SK-N-SH (cell line): ENCODE results near the gene BIN2. TPM values are rescaled to one million over a fixed set of nuclear protein-coding genes. Genes with fewer than 3 reads are reported as not detected.

ENCODE experiments used
- CTCF ChIA-PET: fragments of 300-600, 350-600 bp; formaldehyde crosslinking; extraction: SDS; loops from one replicate; lab custom pipeline; 2021; lab: Yijun Ruan, JAX
- POLR2A ChIA-PET: fragments of 350-600 bp; sonication (Branson Sonifier 250); formaldehyde crosslinking; extraction: SDS; loops from one replicate; lab custom pipeline; 2020; ENCODE audit warnings: antibody characterized with exemption, inconsistent platforms; lab: Yijun Ruan, JAX
- DNase-seq: peaks from one replicate; pipeline ENCODE4 v3.0.0; 2012
- H2AFZ ChIP-seq: fragments of 200-600 bp; sonication (generic); 2 replicates; pipeline ENCODE4 v1.8.1; 2016; ENCODE audit warnings: antibody characterized with exemption, mild to moderate bottlenecking, low read depth
- H3F3A ChIP-seq: fragments of 200-600 bp; sonication (generic); replicated peaks from 2 replicates; pipeline ENCODE3; 2016; ENCODE audit warnings: antibody characterized with exemption, mild to moderate bottlenecking; ENCODE audit not compliant: insufficient read depth
- H3K27ac ChIP-seq, 2 experiments: fragments of 200-500 bp in 1 of 2; fragments of 200-600 bp in 1 of 2; sonication (Bioruptor generic) in 1 of 2; sonication (generic), shearing (Covaris generic) in 1 of 2; 2 replicates each; pipeline versions ENCODE4 v1.5.1 to v1.6.1; 2014 to 2016; ENCODE audit warnings: low read depth in 2 of 2, inconsistent platforms in 1 of 2, low read length in 1 of 2, mild to moderate bottlenecking in 1 of 2, mixed read lengths in 1 of 2
- H3K27me3 ChIP-seq: fragments of 200-600 bp; sonication (generic), shearing (Covaris generic); 2 replicates; pipeline ENCODE4 v1.6.1; 2016; ENCODE audit warnings: mixed run types; ENCODE audit not compliant: insufficient read depth
- H3K36me3 ChIP-seq, 2 experiments: fragments of 200-500 bp in 1 of 2; fragments of 200-600 bp in 1 of 2; sonication (Bioruptor generic) in 1 of 2; sonication (generic) in 1 of 2; replicated peaks in 1 of 2; 2 replicates each; pipeline versions ENCODE3 to v1.5.1; 2014 to 2016; ENCODE audit warnings: low read length in 1 of 2, mild to moderate bottlenecking in 1 of 2; ENCODE audit not compliant: insufficient read depth in 2 of 2, control insufficient read depth in 1 of 2
- H3K4me1 ChIP-seq, 2 experiments: fragments of 200-500 bp in 1 of 2; fragments of 200-600 bp in 1 of 2; sonication (Bioruptor generic) in 1 of 2; sonication (generic), shearing (Covaris generic) in 1 of 2; 2 replicates each; pipeline versions ENCODE4 v1.5.1 to v1.6.1; 2014 to 2016; ENCODE audit warnings: low read depth in 1 of 2, low read length in 1 of 2, mixed run types in 1 of 2; ENCODE audit not compliant: insufficient read depth in 2 of 2, control insufficient read depth in 1 of 2
- H3K4me2 ChIP-seq: fragments of 200-600 bp; sonication (generic), shearing (Covaris generic); 2 replicates; pipeline ENCODE4 v1.6.1; 2017; ENCODE audit warnings: mixed run types
- H3K4me3 ChIP-seq, 2 experiments: fragments of 200-500 bp in 1 of 2; fragments of 200-600 bp in 1 of 2; sonication (Bioruptor generic) in 1 of 2; sonication (generic), shearing (Covaris generic) in 1 of 2; 2 replicates each; pipeline versions ENCODE4 v1.5.1 to v1.8.1; 2014 to 2016; ENCODE audit warnings: low read depth in 2 of 2, inconsistent platforms in 1 of 2, low read length in 1 of 2, mild to moderate bottlenecking in 1 of 2, mixed read lengths in 1 of 2, moderate library complexity in 1 of 2
- H3K79me2 ChIP-seq: fragments of 200-600 bp; sonication (generic); 2 replicates; pipeline ENCODE4 v1.8.1; 2017; ENCODE audit warnings: mild to moderate bottlenecking; ENCODE audit not compliant: insufficient read depth
- H3K9ac ChIP-seq: fragments of 200-600 bp; sonication (generic); 2 replicates; pipeline ENCODE4 v1.6.1; 2017; ENCODE audit warnings: mixed run types
- H3K9me2 ChIP-seq: fragments of 200-600 bp; sonication (generic); 2 replicates; pipeline ENCODE4 v1.6.1; 2017; ENCODE audit warnings: mixed run types
- H3K9me3 ChIP-seq: fragments of 200-600 bp; sonication (generic); 2 replicates; pipeline ENCODE4 v1.6.1; 2017; ENCODE audit warnings: mixed run types, mild to moderate bottlenecking, moderate library complexity
- H4K20me1 ChIP-seq: fragments of 200-600 bp; sonication (generic); 2 replicates; pipeline ENCODE4 v1.6.1; 2017; ENCODE audit warnings: mild to moderate bottlenecking, mixed run types; ENCODE audit not compliant: insufficient read depth
- CTCF ChIP-seq: fragments of 200-600 bp; sonication (generic); IDR thresholded peaks from 2 replicates; pipeline ENCODE4 v1.6.1; 2017; ENCODE audit warnings: antibody characterized with exemption, mild to moderate bottlenecking, moderate library complexity
- ELF1 ChIP-seq: IDR thresholded peaks from 2 replicates; pipeline ENCODE4 v1.4.0; 2012
- EP300 ChIP-seq, 2 experiments: IDR thresholded peaks; 2 replicates each; pipeline versions ENCODE4 v1.4.0 to v1.6.1; 2012; ENCODE audit warnings: borderline replicate concordance in 1 of 2, low read depth in 1 of 2, low read length in 1 of 2
- EZH2phosphoT487 ChIP-seq: fragments of 200-600 bp; sonication (generic); IDR thresholded peaks from 2 replicates; pipeline ENCODE4 v1.6.1; 2017; ENCODE audit warnings: low read depth, mixed run types, mild to moderate bottlenecking, antibody characterized with exemption, moderate library complexity, borderline replicate concordance
- FOXJ3 ChIP-seq: sonication (generic); formaldehyde crosslinking; IDR thresholded peaks from 2 replicates; pipeline ENCODE4 v1.5.1; 2020; ENCODE audit warnings: mild to moderate bottlenecking, missing genetic modification reagents
- GABPA ChIP-seq: IDR thresholded peaks from 2 replicates; pipeline ENCODE4 v1.4.0; 2012; ENCODE audit warnings: low read depth, mild to moderate bottlenecking
- JUND ChIP-seq: IDR thresholded peaks from 2 replicates; pipeline ENCODE4 v1.4.0; 2012
- RCOR1 ChIP-seq: fragments of 150-350 bp; IDR thresholded peaks from 2 replicates; pipeline ENCODE4 v1.6.1; 2017; ENCODE audit warnings: antibody characterized with exemption, low read length
- REST ChIP-seq: IDR thresholded peaks from 2 replicates; pipeline ENCODE4 v1.6.1; 2012; ENCODE audit warnings: mild to moderate bottlenecking, low read depth, low read length, moderate library complexity
- RXRA ChIP-seq: IDR thresholded peaks from 2 replicates; pipeline ENCODE4 v1.4.0; 2012; ENCODE audit warnings: low read depth, mild to moderate bottlenecking, borderline replicate concordance
- SMC3 ChIP-seq: IDR thresholded peaks from 2 replicates; pipeline ENCODE4 v1.6.1; 2012; ENCODE audit warnings: low read depth, low read length, improper control_type of control experiment
- TCF12 ChIP-seq: IDR thresholded peaks from 2 replicates; pipeline ENCODE4 v1.4.0; 2012
- USF2 ChIP-seq: fragments of 150-350 bp; IDR thresholded peaks from 2 replicates; pipeline ENCODE4 v1.6.1; 2017; ENCODE audit warnings: antibody characterized with exemption, low read length, low read depth, borderline replicate concordance
- YY1 ChIP-seq: IDR thresholded peaks from 2 replicates; pipeline ENCODE4 v1.4.0; 2012; ENCODE audit warnings: low read depth, mild to moderate bottlenecking
- WGBS: methylation state at CpG from one replicate; pipeline ENCODE4 v1.1.6; 2017; ENCODE audit warnings: low lambda C conversion rate; 5-methylcytosine and 5-hydroxymethylcytosine counted together
- polyA plus RNA-seq, 3 experiments: library from polyadenylated mRNA; depleted of rRNA; stranded (reverse); fragments of >200 nt; gene quantifications; 2 replicates each; pipeline ENCODE4 v1.2.3, GENCODE V29; 2012
- TF ChIP-seq, protein P1 (sequence below): IDR thresholded peaks from 2 replicates; pipeline ENCODE4; 2012

BIN2 gene
- polyA plus RNA-seq, 1 of the 3 experiments (the other 2 are of a cell fraction) = not detected

- Histone ChIP-seq H3K79me2 (no peaks in the 10 kb centered on the region), H3K36me3 (no peaks in the 10 kb centered on the region), H4K20me1 (no peaks in the 10 kb centered on the region), H2AFZ (no peak overlapping the region), H3F3A (no peaks in the 10 kb centered on the region)
- CTCF ChIA-PET = interaction anchor here (1.0 to 2.3 kb wide), 5 partner anchors 8 to 515 kb away, joined by 3 to 8 read pairs (median 3); no protein-coding TSS in a partner anchor
- POLR2A ChIA-PET = no interaction called here
- WGBS = 77% methylated on average over 2 of the region's 2 CpGs
- TF ChIP-seq FOXJ3 (CRISPR knock-in tag) (no peak), SMC3 (no peak), REST (no peak), EZH2phosphoT487 (no peak), CTCF (no peak), GABPA (no peak), YY1 (no peak), USF2 (no peak), TCF12 (no peak), EP300 (IDR thresholded peaks at IDR 0.05; ENCODE audit: borderline replicate concordance in 1 of 2, low read depth in 1 of 2, low read length in 1 of 2) (no peak)
- TF ChIP-seq, all 33 proteins: peak for 0
- no peak for DNase-seq
- Histone ChIP-seq H3K4me2 (no peak overlapping the region), H3K9me2 (no peaks in the 10 kb centered on the region), H3K27ac (no peak overlapping the region), H3K9ac (no peak overlapping the region), H3K9me3 (no peaks in the 10 kb centered on the region), H3K4me3 (no peak overlapping the region), H3K27me3 (no peaks in the 10 kb centered on the region), H3K4me1 (peaks cover 0 to 9% of the 10 kb centered on the region in 2 experiments; a peak in 1 of 4 replicates)
Measured at GRCh38 chr12:51360315-51360714, 36.3 kb upstream of the BIN2 start.

- no peaks in the 10 kb centered on the region for H4K20me1 ChIP-seq
- no peak overlapping the region for H3K4me2 ChIP-seq
- H3K9me2 ChIP-seq = no peaks in the 10 kb centered on the region
- 75% methylated on average over 4 of the region's 4 CpGs for WGBS
- ChIA-PET CTCF (interaction anchor here (1.0 to 2.3 kb wide), 6 partner anchors 8 to 515 kb away, joined by 3 to 8 read pairs (median 4); no protein-coding TSS in a partner anchor), POLR2A (no interaction called here)
- no peak overlapping the region for H3K4me3 ChIP-seq
- no peaks in the 10 kb centered on the region for H3K27me3 ChIP-seq
- peaks cover 0 to 9% of the 10 kb centered on the region in 2 experiments; a peak in 1 of 4 replicates for H3K4me1 ChIP-seq
- H3K36me3 ChIP-seq = no peaks in the 10 kb centered on the region
- no peak for DNase-seq
- no peaks in the 10 kb centered on the region for H3K9me3 ChIP-seq
- H3K27ac ChIP-seq = no peak overlapping the region
- H2AFZ ChIP-seq = no peak overlapping the region
- H3F3A ChIP-seq = no peaks in the 10 kb centered on the region
- H3K79me2 ChIP-seq = no peaks in the 10 kb centered on the region
- TF ChIP-seq RXRA = no peak
- TF ChIP-seq, protein P1, sequence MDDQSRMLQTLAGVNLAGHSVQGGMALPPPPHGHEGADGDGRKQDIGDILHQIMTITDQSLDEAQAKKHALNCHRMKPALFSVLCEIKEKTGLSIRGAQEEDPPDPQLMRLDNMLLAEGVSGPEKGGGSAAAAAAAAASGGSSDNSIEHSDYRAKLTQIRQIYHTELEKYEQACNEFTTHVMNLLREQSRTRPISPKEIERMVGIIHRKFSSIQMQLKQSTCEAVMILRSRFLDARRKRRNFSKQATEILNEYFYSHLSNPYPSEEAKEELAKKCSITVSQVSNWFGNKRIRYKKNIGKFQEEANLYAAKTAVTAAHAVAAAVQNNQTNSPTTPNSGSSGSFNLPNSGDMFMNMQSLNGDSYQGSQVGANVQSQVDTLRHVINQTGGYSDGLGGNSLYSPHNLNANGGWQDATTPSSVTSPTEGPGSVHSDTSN = no peak
- no peak for TF ChIP-seq RCOR1
- TF ChIP-seq USF2 = no peak
- no peak for TF ChIP-seq ELF1
- TF ChIP-seq EZH2phosphoT487 = no peak
- TF ChIP-seq JUND = no peak
- no peak for TF ChIP-seq GABPA
- no peak overlapping the region for H3K9ac ChIP-seq
Measured at GRCh38 chr12:51359851-51360250, 35.9 kb upstream of the BIN2 start.
